RWPE1 (cell line): ENCODE measurements around the gene BCL2L1.
"Not testable (repeated sequence)": the region's sequence is repeated elsewhere in the genome, so short reads cannot be mapped to it uniquely, and the experiment has no call there.

Source experiments
- CTCF ChIA-PET: fragments of 350-600 bp; sonication (Branson Sonifier 250); formaldehyde crosslinking; extraction: SDS; loops from one replicate; lab custom pipeline; 2021; lab: Yijun Ruan, JAX
- POLR2A ChIA-PET: fragments of 400-600 bp; formaldehyde crosslinking; extraction: SDS; loops from one replicate; lab custom pipeline; 2020; ENCODE audit warnings: antibody characterized with exemption; ENCODE audit not compliant: low non-redundant PET; lab: Yijun Ruan, JAX
- DNase-seq: peaks from one replicate; pipeline ENCODE4 v3.0.0; 2012; ENCODE audit warnings: low spot score
- H3K27ac ChIP-seq: fragments of 450-650 bp; 2 replicates; pipeline ENCODE4 v1.5.1; 2017
- TF ChIP-seq, protein P1 (sequence below): fragments of 450-650 bp; conservative IDR thresholded peaks from 2 replicates; pipeline ENCODE4 v1.5.1; 2017; ENCODE audit warnings: low read depth, mild to moderate bottlenecking

Gene BCL2L1

GRCh38 chr20:31632548-31633338 is 89.9 kb downstream of the BCL2L1 start:
- POLR2A ChIA-PET, result interaction anchor here (1.5 kb wide), 1 partner anchor 91 kb away, joined by 3 read pairs; no protein-coding TSS in a partner anchor
- no peak overlapping the region for H3K27ac ChIP-seq
- TF ChIP-seq, protein P1, sequence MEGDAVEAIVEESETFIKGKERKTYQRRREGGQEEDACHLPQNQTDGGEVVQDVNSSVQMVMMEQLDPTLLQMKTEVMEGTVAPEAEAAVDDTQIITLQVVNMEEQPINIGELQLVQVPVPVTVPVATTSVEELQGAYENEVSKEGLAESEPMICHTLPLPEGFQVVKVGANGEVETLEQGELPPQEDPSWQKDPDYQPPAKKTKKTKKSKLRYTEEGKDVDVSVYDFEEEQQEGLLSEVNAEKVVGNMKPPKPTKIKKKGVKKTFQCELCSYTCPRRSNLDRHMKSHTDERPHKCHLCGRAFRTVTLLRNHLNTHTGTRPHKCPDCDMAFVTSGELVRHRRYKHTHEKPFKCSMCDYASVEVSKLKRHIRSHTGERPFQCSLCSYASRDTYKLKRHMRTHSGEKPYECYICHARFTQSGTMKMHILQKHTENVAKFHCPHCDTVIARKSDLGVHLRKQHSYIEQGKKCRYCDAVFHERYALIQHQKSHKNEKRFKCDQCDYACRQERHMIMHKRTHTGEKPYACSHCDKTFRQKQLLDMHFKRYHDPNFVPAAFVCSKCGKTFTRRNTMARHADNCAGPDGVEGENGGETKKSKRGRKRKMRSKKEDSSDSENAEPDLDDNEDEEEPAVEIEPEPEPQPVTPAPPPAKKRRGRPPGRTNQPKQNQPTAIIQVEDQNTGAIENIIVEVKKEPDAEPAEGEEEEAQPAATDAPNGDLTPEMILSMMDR, result no peak
- CTCF ChIA-PET, result interaction anchor here (0.6 to 3.8 kb wide), 4 partner anchors 20 to 90 kb away, joined by 3 to 57 read pairs (median 11); partner anchors contain the start of gene BCL2L1
- DNase-seq, result no peak

DNA sequence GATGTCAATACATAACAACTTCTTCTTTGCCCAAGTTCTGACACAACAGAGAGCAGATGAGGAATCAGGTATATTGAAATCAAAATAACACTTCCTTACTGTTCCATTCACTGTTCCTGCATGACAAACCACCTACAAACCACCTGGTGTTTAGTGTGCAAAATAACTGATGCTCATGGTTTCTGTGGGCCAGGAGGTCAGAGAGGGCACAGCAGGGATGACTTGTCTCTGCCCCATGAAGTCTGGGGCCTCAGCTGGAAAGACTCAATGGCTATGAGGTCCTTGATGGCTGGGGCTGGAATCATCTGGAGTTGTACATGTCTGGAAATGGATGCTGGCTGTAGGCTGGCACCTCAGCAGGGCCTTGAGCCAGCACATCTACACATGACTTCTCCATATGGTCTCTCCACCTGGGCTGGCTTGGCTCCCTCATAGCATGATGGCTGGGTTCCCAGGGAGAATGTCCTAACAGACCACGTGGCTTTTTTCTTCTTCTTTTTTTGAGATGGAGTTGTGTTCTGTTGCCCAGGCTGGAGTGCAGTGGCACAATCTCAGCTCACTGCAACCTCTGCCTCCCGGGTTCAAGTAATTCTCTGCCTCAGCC is 92.4 kb downstream of the BCL2L1 start:
- ChIA-PET CTCF (interaction anchor here (0.6 kb wide), 1 partner anchor 90 kb away, joined by 5 read pairs; no protein-coding TSS in a partner anchor), POLR2A (no interaction called here)
- TF ChIP-seq, protein P1, result no peak
- peak overlapping the region; percentile 34 for H3K27ac ChIP-seq
- no peak for DNase-seq

- DNase-seq, POLR2A ChIA-PET, H3K27ac ChIP-seq: not testable (repeated sequence)
- CTCF ChIA-PET, result interaction anchor here (0.8 kb wide), 1 partner anchor 66 kb away, joined by 3 read pairs; no protein-coding TSS in a partner anchor
These were observed 94.6 kb downstream of the BCL2L1 start for GRCh38 chr20:31628057-31628456.

DNA sequence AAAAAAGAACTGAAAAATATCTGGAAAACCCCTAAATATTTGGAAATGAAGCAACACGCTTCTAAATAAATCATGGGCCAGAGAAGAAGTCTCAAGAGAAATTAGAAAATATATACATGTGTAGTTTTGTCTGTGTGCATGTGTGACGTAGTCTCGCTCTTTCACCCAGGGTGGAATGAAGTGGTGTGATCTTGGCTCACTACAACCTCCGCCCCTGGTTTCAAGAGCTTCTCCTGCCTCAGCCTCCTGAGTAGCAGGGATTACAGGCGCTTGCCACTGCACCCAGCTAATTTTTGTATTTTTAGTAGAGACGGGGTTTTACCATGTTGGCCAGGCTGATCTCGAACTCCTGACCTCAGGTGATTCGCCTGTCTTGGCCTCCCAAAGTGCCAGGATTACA is 96.1 kb downstream of the BCL2L1 start:
- H3K27ac ChIP-seq, POLR2A ChIA-PET, DNase-seq: not testable (repeated sequence)
- CTCF ChIA-PET, result interaction anchor here (0.7 to 2.5 kb wide), 3 partner anchors 8 to 190 kb away, joined by 3 to 10 read pairs (median 3); no protein-coding TSS in a partner anchor

DNA sequence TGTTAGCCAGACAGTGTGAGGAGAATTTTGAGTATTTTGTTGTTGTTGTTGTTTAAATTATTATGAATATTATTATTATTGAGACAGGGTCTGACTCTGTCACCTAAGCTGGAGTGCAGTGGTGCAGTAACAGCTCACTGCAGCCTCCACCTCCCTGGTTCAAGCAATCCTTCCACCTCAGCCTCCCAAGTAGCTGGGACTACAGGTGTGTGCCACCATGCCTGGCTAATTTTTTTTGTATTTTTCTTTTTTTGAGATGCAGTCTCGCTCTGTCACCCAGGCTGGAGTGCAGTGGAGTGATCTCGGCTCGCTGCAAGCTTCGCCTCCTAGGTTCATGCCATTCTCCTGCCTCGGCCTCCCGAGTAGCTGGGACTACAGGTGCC is 99.6 kb downstream of the BCL2L1 start:
- DNase-seq, CTCF ChIA-PET, H3K27ac ChIP-seq, POLR2A ChIA-PET: not testable (repeated sequence)

DNA sequence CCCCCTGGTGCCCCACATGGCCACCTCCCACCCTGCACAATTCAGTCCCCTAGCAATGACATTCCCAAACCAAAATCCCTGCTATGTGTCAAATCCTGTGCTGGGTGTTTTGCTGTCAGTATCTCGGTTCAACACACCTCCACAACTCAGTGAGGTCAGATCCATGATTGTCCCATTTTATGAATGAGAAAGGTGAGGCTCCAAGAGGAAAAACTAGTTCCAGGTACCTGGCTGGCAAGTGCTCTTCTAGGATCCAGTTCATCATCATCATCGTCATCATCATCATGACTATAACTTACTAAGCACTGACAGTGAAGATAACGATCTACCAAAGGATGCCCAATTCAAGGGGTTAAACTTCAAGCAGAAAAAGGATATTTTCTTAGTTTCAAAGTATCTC is 102.4 kb downstream of the BCL2L1 start:
- CTCF ChIA-PET, result no interaction called here
- POLR2A ChIA-PET, result no interaction called here
- DNase-seq, result no peak
- no peak overlapping the region for H3K27ac ChIP-seq
- TF ChIP-seq, protein P1, result no peak

DNA sequence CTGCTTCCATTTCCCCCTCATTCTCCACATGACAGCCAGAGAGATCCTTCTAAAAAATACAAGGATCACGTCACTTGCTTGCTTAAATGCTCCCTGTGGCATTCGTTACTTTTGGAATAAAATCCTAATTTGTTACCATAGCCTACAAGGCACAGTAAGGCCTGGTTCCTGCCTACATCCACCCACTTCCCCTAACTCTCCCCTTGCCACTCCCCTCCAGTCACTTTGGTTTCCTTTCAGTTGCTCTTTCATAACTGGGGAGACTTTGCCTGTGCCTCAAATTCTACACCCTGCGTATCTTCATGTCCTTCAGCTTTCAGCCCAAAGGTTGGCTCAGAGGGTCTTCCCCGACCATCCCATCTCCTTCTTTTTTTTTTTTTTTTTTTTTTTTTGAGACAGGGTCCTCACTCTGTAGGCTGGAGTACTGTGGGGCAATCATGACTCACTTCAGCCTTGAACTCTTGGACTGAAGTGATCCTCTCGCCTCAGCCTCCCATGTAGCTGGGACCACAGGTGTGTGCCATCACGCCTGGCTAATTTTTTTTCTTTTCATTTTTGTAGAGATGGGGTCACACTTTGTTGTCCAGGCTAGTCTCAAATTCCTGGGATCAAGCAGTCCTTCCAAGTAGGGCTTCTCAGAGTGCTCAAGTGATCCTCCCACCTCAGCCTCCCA is 105.1 kb downstream of the BCL2L1 start:
- TF ChIP-seq, protein P1, result no peak
- POLR2A ChIA-PET, result interaction anchor here (0.6 kb wide), 1 partner anchor 136 kb away, joined by 7 read pairs; no protein-coding TSS in a partner anchor
- no peak overlapping the region for H3K27ac ChIP-seq
- DNase-seq, result no peak
- CTCF ChIA-PET, result interaction anchor here (0.6 to 1.2 kb wide), 2 partner anchors 28 to 55 kb away, joined by 3 read pairs; no protein-coding TSS in a partner anchor
